Measurements from ENCODE around the gene KNG1.
A peak's percentile ranks its signal among the peaks of the same experiment; 100 is the strongest.
"Not testable (repeated sequence)": the region's sequence is repeated elsewhere in the genome, so short reads cannot be mapped to it uniquely, and the experiment has no call there.

KNG1 gene

DNA sequence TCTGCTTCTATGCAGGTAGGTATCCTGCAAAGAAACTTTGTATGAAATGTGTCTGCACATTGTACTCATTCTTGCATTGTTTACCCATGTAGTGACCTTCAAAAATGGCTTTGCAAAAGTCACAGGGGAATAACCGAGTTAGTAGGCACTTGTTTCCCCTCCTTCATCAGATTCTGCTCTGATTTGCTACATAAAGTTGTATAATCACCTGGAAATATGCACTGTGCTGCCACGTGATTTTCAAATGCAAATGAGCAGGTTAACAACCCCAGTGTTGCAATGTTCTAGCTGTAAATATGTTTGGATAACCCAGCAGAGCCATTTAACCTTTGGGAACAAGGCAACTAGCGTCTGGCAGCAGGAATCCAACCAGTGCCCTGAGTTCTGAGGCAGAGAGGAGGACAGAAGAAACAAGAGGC, at the start of gene KNG1:
KNG1 (plus strand) TSS at position 321 of the 419 bp plus-strand sequence. CDS start 184 bp downstream, outside the sequence.
- no peak for DNase-seq (ENCODE audit: extremely low read depth in 1 of 2, low read depth in 1 of 2)

DNA sequence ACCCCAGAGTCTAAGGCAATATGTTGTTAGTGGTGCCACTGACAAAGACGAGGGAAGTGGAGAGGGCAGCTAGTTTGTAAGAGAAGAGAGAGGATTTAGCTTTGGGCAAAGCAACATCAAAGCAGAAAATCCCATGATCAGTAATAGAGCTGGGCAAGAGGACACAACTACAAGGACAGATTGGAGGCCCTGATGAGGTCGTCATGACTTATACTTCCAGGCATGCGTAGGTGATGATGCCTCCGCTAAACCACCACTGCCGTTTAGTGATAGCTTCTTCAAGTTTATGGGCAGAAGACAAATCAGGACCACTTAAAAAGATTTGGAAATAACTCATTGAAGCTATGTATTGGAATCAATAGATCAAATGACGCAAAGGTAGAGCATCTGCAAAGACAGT, 48.7 kb upstream of the KNG1 start:
- no peak for DNase-seq (ENCODE audit: extremely low read depth in 1 of 2, low read depth in 1 of 2)

DNA sequence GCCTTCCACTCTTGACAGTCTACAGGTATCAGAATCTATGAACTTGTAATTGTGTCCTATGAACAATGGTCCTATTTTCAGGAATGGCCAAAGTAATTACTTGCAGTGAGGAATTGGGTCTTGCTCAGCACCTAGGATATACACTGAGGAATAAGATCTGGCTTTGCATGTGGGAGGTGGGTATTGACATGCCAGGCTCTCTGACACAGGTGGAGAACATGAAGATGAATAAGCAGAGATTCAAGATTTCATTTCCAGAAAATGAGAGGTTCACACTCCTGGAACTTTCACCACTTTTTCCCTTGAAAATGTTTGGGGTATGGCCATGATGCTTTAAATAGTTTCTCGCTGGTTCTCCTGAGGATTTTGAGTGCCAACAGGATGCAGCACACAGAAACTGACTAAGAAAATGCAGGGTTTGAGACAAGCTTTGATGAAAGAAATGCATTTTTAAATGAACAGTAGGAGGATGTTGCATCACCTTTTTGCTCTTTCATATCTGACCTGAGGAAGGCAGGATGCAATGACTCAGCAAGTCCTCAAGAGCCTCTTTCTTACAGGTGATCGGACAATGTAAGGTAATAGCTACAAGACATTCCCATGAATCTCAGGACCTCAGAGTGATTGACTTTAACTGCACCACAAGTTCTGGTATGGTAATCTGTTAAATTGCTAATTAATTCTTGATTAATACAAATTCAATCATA, 47.6 kb upstream of the KNG1 start:
- DNase-seq (ENCODE audit: extremely low read depth in 1 of 2, low read depth in 1 of 2): no peak

DNA sequence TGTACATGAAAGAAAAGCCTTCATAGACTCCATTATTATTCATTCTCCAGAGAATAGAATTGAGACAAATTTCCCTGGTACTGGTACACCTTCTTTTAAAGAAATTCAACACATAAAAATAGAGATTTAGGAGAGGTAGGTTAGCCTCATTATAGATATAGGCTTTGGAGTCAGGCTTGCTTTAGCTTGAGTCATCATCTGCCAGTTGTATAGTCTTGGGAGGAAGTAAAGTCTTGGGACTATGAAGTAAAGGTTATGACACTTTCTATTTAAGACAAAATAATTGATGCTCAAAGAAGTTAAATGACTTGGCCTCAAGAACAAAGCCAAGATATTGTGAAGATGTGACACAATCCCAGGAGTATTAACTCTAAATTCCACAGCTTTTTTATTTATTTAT, 47.0 kb upstream of the KNG1 start:
- no peak for DNase-seq (ENCODE audit: extremely low read depth in 1 of 2, low read depth in 1 of 2)

DNA sequence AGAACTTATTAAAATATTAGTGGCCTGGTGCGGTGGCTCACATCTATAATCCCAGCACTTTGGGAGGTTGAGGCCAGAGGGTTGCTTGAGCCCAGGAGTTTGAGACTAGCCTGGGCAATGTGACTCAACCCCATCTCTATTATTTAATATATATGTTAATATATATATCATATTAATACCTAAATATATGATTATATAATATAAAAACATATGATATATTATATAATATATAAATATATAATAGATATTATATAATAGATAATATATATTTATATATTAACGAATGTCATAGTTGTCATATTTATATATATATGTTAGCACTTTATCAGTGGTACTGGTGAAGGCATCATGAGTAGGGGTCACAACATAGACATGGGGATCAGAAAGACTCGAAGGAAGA, 46.1 kb upstream of the KNG1 start:
- DNase-seq (ENCODE audit: extremely low read depth in 1 of 2, low read depth in 1 of 2): no peak

DNA sequence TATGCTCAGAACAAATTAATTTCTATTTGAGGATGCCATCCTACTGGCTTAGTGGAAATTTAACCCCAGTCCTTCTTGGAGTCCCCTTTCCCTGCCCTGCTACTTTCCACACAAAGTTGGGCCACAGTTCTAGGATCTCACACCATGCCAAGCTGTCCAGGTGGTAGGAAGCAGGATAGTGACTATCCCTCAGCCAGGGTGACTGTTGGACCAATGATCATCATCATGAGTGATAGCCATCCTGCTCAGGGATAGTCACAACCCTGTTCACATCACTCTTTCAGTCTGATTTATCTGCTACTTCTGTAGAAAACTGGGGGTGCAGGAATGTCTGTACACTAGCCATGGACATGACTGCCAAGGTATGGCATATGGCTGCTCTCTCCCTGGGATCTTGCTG, 38.6 kb upstream of the KNG1 start:
- DNase-seq (ENCODE audit: extremely low read depth in 1 of 2, low read depth in 1 of 2): no peak

DNA sequence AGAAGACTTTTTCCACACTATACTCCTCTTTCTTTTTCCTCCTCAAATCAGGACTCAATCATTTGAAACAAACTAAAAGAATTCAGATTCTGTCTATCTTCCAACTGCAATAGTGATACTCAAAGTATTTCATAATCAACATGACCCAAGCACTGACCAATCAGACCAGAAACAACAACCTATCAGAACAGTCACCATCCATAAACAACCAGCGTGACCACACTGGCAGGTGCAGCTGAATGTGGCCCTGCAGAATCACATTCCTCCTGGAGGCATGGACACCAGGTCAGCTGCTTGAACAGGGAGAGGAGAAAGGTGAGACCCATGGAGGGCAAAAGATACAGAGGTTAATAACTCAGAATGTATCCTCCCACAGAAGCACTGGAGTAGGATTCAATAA, 38.0 kb upstream of the KNG1 start:
- DNase-seq (ENCODE audit: extremely low read depth in 1 of 2, low read depth in 1 of 2): no peak

DNA sequence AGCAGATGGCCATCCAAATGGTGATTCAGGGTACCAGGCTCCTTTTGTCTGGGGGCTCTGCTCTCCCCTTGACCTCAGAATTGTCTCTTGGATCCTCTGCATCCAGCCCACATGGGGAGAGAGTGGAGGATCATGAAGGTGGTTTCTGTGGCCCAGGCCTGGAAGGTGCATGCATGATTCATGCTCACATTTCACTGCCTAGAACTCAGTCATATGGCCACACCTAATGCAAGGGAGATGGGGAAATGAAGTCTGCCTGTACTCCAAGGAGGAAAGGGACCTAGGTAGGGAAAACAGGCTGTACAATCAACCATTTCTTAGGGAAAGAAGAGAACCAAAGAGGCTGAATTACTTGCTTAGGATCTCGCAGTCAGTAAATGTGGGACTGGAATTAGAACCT, 36.3 kb upstream of the KNG1 start:
- DNase-seq (ENCODE audit: extremely low read depth in 1 of 2, low read depth in 1 of 2): no peak

DNA sequence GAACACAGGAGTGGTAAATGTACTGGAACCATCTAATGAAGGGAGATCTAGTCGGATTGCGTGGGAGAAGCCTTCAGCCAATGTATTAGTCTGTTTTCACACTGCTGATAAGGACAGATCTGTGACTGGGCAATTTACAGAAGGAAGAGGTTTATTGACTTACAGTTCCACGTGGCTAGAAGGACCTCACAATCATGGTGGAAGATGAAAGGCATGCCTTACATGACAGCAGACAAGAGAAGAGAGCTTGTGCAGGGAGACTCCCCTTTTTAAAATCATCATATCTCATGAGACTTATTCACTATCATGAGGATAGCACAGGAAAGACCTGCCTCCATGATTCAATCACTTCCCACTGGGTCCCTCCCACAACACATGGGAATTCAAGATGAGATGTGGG, 34.3 kb upstream of the KNG1 start:
- no peak for DNase-seq (ENCODE audit: extremely low read depth in 1 of 2, low read depth in 1 of 2)

DNA sequence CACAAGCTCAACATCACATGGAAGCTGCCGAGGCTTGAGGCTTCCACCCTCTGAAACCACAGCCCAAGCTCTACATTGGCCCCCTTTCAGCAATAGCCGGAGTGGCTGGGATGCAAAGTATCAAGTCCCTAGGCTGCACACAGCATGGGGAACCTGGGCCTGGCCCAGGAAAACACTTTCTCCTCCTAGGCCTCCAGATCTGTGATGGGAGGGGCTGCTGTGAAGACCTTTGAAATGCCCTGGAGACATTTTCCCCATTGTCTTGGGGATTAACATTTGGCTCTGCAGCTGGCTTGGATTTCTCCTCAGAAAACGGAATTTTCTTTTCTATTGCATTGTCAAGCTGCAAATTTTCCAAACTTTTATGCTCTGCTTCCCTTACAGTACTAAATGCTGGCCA, 33.2 kb upstream of the KNG1 start:
- DNase-seq (ENCODE audit: extremely low read depth in 1 of 2, low read depth in 1 of 2): no peak

DNA sequence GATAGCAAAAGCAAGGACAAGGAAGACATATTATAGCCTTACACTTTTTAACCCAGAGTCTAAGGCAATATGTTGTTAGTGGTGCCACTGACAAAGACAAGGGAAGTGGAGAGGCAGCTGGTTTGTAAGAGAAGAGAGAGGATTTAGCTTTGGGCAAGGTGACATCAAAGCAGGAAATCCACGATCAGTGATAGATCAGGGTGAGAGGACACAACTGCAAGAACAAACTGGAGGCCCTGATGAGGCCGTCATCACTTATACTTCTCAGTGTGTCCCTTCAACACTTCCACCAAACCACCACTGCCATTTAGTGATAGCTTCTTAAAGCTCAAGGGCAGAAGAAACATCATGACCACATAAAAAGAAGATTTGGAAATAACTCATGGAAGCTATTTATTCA, 30.7 kb upstream of the KNG1 start:
- DNase-seq (ENCODE audit: extremely low read depth in 1 of 2, low read depth in 1 of 2): not testable (repeated sequence)

DNA sequence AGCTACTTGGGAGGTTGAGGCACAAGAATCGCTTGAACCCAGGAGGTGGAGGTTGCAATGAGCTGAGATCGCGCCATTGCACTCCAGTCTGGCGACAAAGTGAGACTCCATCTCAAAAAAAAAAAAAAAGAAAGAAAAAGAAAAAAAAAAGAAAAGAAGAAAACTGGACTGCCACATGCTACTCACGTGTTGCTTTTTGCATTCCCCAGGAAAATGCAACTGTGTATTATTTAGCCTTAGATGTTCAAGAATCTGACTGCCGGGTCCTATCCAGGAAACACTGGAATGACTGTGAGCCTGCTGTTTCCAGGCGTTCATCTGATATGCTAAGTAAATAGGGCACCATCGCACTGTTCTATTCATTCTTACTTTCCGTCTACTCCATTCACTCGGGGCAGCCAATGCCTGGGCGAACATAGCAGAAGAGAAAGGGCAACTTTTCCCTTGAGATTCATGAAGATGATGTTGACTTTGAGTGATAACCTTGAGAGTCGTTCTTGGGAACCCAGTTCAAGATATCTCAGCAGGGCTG, 30.0 kb upstream of the KNG1 start:
- DNase-seq (ENCODE audit: extremely low read depth in 1 of 2, low read depth in 1 of 2): no peak

DNA sequence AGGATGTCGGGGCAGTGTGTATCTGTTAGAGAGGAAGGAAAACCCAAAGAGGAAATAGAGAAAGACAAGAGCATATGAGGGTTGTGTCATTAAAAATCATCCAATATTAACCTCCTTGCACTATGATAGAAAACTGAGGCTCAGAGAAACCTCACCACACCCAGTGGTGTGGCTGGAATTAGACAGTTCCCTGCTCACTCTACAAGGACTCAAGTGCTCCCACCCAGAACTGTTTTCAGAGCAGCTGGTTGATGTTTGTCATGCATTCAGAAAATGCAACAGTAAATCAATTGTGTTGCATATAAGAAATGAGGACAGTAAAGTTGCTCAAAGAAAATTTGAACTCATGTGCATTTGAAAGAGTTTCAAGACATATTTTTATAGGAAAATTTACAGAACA, 26.9 kb upstream of the KNG1 start:
- not testable (repeated sequence) for DNase-seq (ENCODE audit: extremely low read depth in 1 of 2, low read depth in 1 of 2)

DNA sequence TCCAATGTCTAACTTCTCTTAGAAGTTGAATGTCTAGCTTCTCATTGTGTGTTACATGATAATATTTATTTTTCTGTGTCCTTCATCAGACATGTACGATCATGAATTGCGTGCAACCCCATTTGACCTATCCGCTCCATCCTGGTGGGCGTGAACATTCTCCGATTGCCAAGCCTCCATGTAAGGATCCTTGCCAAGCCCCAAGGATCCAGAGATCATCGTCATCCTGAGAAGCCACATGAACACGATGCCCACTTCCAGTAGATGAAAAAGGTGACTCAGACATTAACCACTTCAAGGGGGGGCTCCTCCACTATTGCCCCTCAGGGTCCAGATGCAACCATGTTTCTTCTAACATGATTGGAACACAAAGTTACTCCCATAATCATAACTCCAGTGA, 25.5 kb upstream of the KNG1 start:
- no peak for DNase-seq (ENCODE audit: extremely low read depth in 1 of 2, low read depth in 1 of 2)

DNA sequence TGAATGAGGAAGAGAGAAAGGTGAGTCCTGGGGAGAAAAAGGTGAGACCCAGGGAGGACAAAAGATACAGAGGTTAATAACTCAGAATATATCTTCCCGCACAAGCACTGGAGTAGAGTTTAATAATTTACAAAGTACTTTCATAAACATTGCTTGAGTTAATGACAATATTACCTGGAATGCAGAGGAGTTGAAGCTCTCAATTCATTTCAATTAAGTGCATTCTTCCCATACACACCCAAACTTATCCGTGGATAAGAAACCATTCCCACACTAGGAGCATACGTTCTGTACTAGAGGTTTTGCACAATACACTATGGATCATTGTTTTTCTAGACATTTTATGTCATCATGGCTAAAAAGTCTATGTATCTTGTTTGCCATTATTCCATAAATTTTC, 23.3 kb upstream of the KNG1 start:
- DNase-seq (ENCODE audit: extremely low read depth in 1 of 2, low read depth in 1 of 2): no peak

DNA sequence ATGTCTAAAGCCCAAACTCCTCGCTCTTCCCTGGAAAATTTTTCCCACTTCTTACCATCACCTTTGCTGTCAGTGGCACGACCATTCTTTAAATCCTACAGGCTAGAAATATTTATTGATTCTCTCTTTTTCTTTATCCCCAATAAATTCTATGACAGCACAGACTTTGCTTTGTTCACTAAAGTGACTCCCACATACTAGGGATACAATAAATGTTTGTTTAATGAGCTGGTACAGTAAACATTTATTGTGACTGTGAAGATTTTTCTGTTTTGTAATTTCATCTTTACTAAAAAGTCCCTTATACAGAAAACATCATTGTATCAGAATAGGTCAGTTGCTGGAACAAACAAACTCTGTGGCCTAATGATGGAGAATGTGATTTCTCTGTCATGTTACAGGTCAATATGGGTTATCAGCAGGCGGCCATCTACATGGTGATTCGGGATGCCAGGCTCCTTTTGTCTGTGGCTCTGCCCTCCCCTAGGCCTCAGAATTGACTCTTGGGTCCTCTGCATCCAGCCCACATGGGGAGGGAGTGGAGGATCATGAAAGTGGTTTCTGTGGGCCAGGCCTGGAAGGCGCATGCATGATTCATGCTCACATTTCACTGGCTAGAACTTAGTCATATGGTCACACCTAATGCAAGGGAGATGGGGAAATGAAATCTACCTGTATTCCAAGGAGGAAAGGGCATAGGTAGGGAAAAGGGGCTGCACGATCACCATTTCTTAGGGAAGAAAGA, 22.7 kb upstream of the KNG1 start:
- DNase-seq (ENCODE audit: extremely low read depth in 1 of 2, low read depth in 1 of 2): no peak

DNA sequence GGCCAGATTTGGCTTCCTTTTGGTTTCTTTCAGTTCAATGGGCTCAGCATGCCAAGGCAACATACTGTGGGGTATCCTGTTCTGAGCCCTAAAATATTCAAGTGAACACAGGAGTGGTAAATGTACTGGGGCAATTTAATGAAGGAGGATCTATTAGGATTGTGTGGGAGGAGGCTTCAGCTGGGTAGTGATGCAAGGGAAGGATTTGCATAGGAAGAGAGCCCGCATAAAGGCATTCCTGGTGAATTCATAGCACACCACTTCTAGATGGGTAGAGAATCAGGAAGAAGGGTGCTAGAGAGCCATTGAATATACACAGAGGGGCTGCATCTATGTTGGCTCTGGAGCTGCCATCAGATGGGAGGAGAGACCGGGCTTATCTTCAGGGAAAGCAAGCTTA, 20.6 kb upstream of the KNG1 start:
- DNase-seq (ENCODE audit: extremely low read depth in 1 of 2, low read depth in 1 of 2): no peak

DNA sequence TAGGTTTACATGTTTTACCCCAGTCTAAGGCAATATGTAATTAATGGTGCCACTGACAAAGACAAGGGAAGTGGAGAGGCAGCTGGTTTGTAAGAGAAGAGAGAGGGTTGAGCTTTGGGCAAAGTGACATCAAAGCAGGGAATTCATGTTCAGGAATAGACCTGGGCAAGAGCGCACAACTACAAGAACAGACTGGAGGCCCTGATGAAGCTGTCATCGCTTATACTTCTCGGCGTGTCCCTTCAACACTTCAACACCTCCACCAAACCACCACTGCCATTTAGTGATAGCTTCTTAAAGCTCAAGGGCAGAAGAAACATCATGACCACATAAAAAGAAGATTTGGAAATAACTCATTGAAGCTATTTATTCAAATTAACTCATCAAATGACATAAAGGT, 19.6 kb upstream of the KNG1 start:
- DNase-seq (ENCODE audit: extremely low read depth in 1 of 2, low read depth in 1 of 2): no peak

DNA sequence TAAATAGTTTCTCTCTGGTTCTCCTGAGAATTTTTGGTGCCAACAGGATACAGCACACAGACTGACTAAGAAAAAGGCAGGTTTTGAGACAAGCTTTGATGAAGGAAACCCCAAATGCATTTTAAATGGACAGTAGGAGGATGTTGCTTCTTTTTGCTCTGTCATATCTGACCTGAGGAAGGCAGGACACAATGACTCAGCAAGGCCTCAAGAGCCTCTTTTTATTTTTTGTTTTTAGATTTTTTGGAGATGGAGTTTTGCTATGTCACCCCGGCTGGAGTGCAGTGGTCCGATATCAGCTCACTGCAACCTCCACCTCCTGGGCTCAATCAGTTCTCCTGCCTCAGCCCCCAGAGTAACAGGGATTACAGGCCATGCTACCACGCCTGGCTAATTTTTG, 16.9 kb upstream of the KNG1 start:
- no peak for DNase-seq (ENCODE audit: extremely low read depth in 1 of 2, low read depth in 1 of 2)

DNA sequence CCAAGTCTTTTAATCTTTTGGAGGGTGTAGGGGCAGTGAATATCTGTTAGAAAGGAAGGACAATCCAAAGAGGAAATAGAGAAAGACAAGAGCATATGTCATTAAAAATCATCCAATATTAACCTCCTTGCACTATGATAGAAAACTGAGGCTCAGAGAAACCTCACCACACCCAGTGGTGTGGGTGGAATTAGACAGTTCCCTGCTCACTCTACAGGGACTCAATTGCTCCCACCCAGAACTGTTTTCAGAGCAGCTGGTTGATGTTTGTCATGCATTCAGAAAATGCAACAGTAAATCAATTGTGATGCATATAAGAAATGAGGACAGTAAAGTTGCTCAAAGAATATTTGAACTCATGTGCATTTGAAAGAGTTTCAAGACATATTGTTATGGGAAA, 14.7 kb upstream of the KNG1 start:
- DNase-seq (ENCODE audit: extremely low read depth in 1 of 2, low read depth in 1 of 2): not testable (repeated sequence)

DNA sequence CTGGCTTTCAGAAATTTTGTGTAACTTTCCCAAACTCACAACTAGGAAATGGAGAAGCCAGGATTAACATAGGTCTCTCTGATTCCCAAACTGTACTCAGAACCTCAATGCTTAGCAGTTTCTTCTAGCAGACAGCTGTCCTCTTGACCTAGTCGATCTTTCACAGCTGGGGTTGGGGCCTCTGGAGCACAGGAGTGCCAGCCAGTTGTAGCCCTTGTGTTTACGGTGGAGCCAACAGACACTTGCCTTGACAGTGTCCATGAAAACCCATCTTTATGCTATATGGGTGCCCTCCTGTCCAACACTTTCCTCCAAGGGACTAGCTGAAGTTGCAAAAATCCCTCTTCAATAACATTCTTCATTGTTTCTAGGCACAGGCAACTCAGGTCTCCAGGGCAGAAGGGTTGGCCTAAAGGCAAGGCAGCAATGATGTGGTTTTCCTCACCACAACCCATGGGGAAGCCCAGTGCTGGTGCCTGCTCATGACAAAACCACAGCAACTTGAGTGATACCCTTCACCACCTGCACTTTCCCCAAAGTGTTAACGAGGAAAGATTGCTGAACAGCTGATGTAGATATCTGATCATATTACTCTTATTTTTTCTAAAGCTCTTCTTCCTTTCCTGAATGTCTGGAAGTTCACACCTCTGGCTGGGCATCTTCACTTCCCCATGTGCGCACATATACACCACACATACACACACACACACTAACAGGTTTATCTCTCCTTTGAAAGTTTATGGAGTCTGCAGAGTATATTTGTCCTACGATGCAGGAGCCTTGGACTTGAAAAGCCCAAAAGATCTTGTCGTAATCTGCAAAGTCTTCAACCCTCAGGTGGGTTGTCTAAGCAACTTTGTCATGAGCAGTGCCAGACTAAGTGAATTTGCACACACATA, 11.0 kb upstream of the KNG1 start:
- peak; percentile 36 to 52 for DNase-seq (ENCODE audit: extremely low read depth in 1 of 2, low read depth in 1 of 2)
